ENCODE results near the gene SH3PXD2A. TPM values are rescaled to one million over a fixed set of nuclear protein-coding genes. Genes with fewer than 3 reads are reported as not detected.

SH3PXD2A gene
- total and polyA plus RNA-seq, 9 of the 15 experiments (the other 6 are each of a cell fraction or from before 2014, with no cell fraction given): 0.41 to 9.3 (median 2.5) TPM

GRCh38 chr10:103758294-103758681 lies 97.1 kb downstream of the SH3PXD2A start:
- WGBS (ENCODE audit: insufficient coverage, low coverage, missing lambda C conversion rate): 44% methylated on average over 2 of the region's 2 CpGs
- Histone ChIP-seq H3K9ac (ENCODE audit: insufficient read depth in 1 of 2, low read depth in 2 of 2, low read length in 2 of 2) (no peak overlapping the region), H3K4me3 (no peak overlapping the region), H3K9me3 (replicated peaks; ENCODE audit: control insufficient read depth, insufficient read depth, low read depth, low read length) (no peaks in the 10 kb centered on the region), H3K4me1 (replicated peaks in 1 of 2; ENCODE audit: control insufficient read depth in 2 of 2, insufficient read depth in 2 of 2, low read length in 2 of 2) (peaks cover 4 to 9% of the 10 kb centered on the region in 2 experiments; a peak in 4 of 5 replicates), H3K79me2 (ENCODE audit: control insufficient read depth, insufficient read depth, low read length) (no peaks in the 10 kb centered on the region), H3K36me3 (ENCODE audit: control insufficient read depth, insufficient read depth, low read length) (no peaks in the 10 kb centered on the region), H4K20me1 (replicated peaks; ENCODE audit: control insufficient read depth, insufficient read depth, low read length) (no peaks in the 10 kb centered on the region), H3K9me1 (ENCODE audit: control insufficient read depth, insufficient read depth, low read length) (no peaks in the 10 kb centered on the region), H3K4me2 (ENCODE audit: insufficient read depth, low read length) (no peak overlapping the region), H2AFZ (ENCODE audit: low read depth, low read length) (no peak overlapping the region), H3K27ac (ENCODE audit: extremely low read depth, low read depth, low read length) (no peak overlapping the region), H3K27me3 (ENCODE audit: control insufficient read depth in 2 of 2, insufficient read depth in 2 of 2, low read length in 2 of 2) (peaks cover 0 to 3% of the 10 kb centered on the region in 2 experiments; a peak in 1 of 5 replicates)
- CTCF ChIA-PET (ENCODE audit: low intra/inter-chr PET ratio): no interaction called here
- ATAC-seq (no peak), DNase-seq (ENCODE audit: extremely low read depth in 1 of 4, low spot score in 3 of 4) (no peak), FAIRE-seq (no peak)
- no TSS peak for BruUV-seq (replicated peaks)
- POLR2A ChIA-PET: no interaction called here
- in situ Hi-C loops (cut with MboI): no loop called here
- intact Hi-C loops (cut with micrococcal nuclease): no loop called here
- no peak for TF ChIP-seq ZZZ3 (IDR thresholded peaks at IDR 0.05)
- no peak for TF ChIP-seq ZNF232 (CRISPR knock-in tag; IDR thresholded peaks at IDR 0.05)
- no peak for TF ChIP-seq FOXO4 (CRISPR knock-in tag; IDR thresholded peaks at IDR 0.05)
- TF ChIP-seq IRF2 (CRISPR knock-in tag; IDR thresholded peaks at IDR 0.05): no peak
- TF ChIP-seq ZNF785 (CRISPR knock-in tag; IDR thresholded peaks at IDR 0.05): no peak
- no peak for TF ChIP-seq THAP12 (CRISPR knock-in tag; IDR thresholded peaks at IDR 0.05)
- no peak for TF ChIP-seq SRSF9 (IDR thresholded peaks at IDR 0.05; ENCODE audit: borderline replicate concordance, low read depth, low read length)
- no peak for TF ChIP-seq NFE2 (IDR thresholded peaks at IDR 0.05; ENCODE audit: low read depth)
- no peak for TF ChIP-seq ZNF354B (CRISPR knock-in tag; IDR thresholded peaks at IDR 0.05)
- no peak for TF ChIP-seq PTBP1 (IDR thresholded peaks at IDR 0.05; ENCODE audit: low read depth, low read length)
- no peak for TF ChIP-seq GTF2F1 (IDR thresholded peaks at IDR 0.05; ENCODE audit: low read depth, low read length)
- no peak for TF ChIP-seq POU5F1 (IDR thresholded peaks at IDR 0.05; ENCODE audit: borderline replicate concordance, low read depth, low read length, partially characterized antibody)
- no peak for TF ChIP-seq JUN (IDR thresholded peaks at IDR 0.05; ENCODE audit: borderline replicate concordance, low read depth, low read length)
- no peak for TF ChIP-seq JUN (CRISPR knock-in tag; IDR thresholded peaks at IDR 0.05; ENCODE audit: borderline replicate concordance)
- no peak for TF ChIP-seq ZNF133 (CRISPR knock-in tag; IDR thresholded peaks at IDR 0.05)
- no peak for TF ChIP-seq ZFX (CRISPR knock-in tag; IDR thresholded peaks at IDR 0.05)
- no peak for TF ChIP-seq HLTF (IDR thresholded peaks at IDR 0.05)
- no peak for TF ChIP-seq EGR1 (conservative IDR thresholded peaks at IDR 0.05)
- TF ChIP-seq BRD4 (IDR thresholded peaks at IDR 0.05): no peak

Data from K562 (cell line).